Tibial nerve (tissue), 4 donors: Measurements from ENCODE around the gene GNB2. TPM values are rescaled to one million over a fixed set of nuclear protein-coding genes. Genes with fewer than 3 reads are reported as not detected.

Experiments used
- DNase-seq, 2 donors: peaks; one replicate each; pipeline ENCODE4 v3.0.0-alpha.2; 2019; ENCODE audit warnings: low spot score in 2 of 2
- H3K27ac ChIP-seq, 4 donors: fragments of 200-600 bp; sonication (generic) in 3 of 4; one replicate each; pipeline ENCODE4 v1.5.1; 2017 to 2019; ENCODE audit warnings: mild to moderate bottlenecking in 1 of 4
- H3K27me3 ChIP-seq, 2 donors: fragments of 200-600 bp; sonication (generic) in 1 of 2; one replicate each; pipeline versions ENCODE4 v1.5.1 to v1.6.0; 2017 to 2019
- H3K36me3 ChIP-seq, 3 donors: fragments of 200-600 bp; sonication (generic); one replicate each; pipeline ENCODE4 v1.5.1; 2018 to 2019
- H3K4me1 ChIP-seq, 4 donors: fragments of 200-600 bp; sonication (generic) in 3 of 4; one replicate each; pipeline ENCODE4 v1.5.1; 2017 to 2019
- H3K4me3 ChIP-seq, 4 donors: fragments of 200-600 bp; sonication (generic) in 3 of 4; one replicate each; pipeline ENCODE4 v1.5.1; 2017 to 2019; ENCODE audit warnings: mild to moderate bottlenecking in 1 of 4, moderate library complexity in 1 of 4
- H3K9me3 ChIP-seq, 4 donors: fragments of 200-600 bp; sonication (generic) in 3 of 4; one replicate each; pipeline ENCODE4 v1.5.1; 2017 to 2019
- CTCF ChIP-seq, 5 experiments: fragments of 200-600 bp in 3 of 5; fragments of 450-650 bp in 2 of 5; sonication (generic) in 3 of 5; IDR thresholded peaks; one replicate each; pipeline ENCODE4 v1.5.1; 2016 to 2019; ENCODE audit warnings: antibody characterized with exemption in 5 of 5, mild to moderate bottlenecking in 3 of 5, moderate library complexity in 2 of 5
- EP300 ChIP-seq, 2 donors: sonication (generic); formaldehyde crosslinking; IDR thresholded peaks; one replicate each; pipeline ENCODE4 v1.6.1; 2017; ENCODE audit warnings: antibody characterized with exemption in 2 of 2, mild to moderate bottlenecking in 1 of 2
- POLR2A ChIP-seq, 2 donors: fragments of 450-650 bp; IDR thresholded peaks; one replicate each; pipeline ENCODE4 v1.6.1; 2017; ENCODE audit warnings: antibody characterized with exemption in 2 of 2, mild to moderate bottlenecking in 2 of 2, moderate library complexity in 2 of 2
- WGBS, 2 donors: methylation state at CpG; one replicate each; pipeline ENCODE4 v1.1.5; 2018; 5-methylcytosine and 5-hydroxymethylcytosine counted together
- total RNA-seq, 4 donors: library from RNA; depleted of rRNA; stranded (reverse); fragments of >200 nt; gene quantifications; one replicate each; pipeline ENCODE4 v1.1.0, GENCODE V29; 2016

Gene GNB2
- total RNA-seq, 4 donors from 2014 or later, result 185 to 290 (median 248) TPM

GRCh38 chr7:100682991-100683658 is 9.6 kb downstream of the GNB2 start:
- TF ChIP-seq EP300 (IDR thresholded peaks at IDR 0.05) (no peak), CTCF (IDR thresholded peaks at IDR 0.05) (no peak), POLR2A (IDR thresholded peaks at IDR 0.05) (no peak)
- Histone ChIP-seq H3K9me3 (no peaks in the 10 kb centered on the region), H3K27me3 (no peaks in the 10 kb centered on the region), H3K4me1 (peaks cover 0 to 57% (median 27%) of the 10 kb centered on the region in 4 donors), H3K36me3 (peaks cover 12 to 86% (median 49%) of the 10 kb centered on the region in 3 donors), H3K27ac (peak overlapping the region in 2 of 4 donors; percentile 23 to 95), H3K4me3 (no peak overlapping the region)
- DNase-seq, result no peak
- 78% methylated on average over 27 to 28 of the region's 28 CpGs for WGBS, 2 donors

GRCh38 chr7:100683659-100684533 is 10.4 kb downstream of the GNB2 start:
- H3K4me3 ChIP-seq, result no peak overlapping the region
- no peak overlapping the region for H3K27ac ChIP-seq
- TF ChIP-seq EP300 (IDR thresholded peaks at IDR 0.05), result no peak
- no peak for TF ChIP-seq CTCF (IDR thresholded peaks at IDR 0.05)
- DNase-seq, result no peak
- peaks cover 12 to 83% (median 42%) of the 10 kb centered on the region in 3 donors for H3K36me3 ChIP-seq
- no peaks in the 10 kb centered on the region for H3K9me3 ChIP-seq
- no peaks in the 10 kb centered on the region for H3K27me3 ChIP-seq
- peaks cover 0 to 57% (median 32%) of the 10 kb centered on the region in 4 donors for H3K4me1 ChIP-seq
- 89 to 90% methylated on average over 20 of the region's 37 CpGs for WGBS, 2 donors

DNA sequence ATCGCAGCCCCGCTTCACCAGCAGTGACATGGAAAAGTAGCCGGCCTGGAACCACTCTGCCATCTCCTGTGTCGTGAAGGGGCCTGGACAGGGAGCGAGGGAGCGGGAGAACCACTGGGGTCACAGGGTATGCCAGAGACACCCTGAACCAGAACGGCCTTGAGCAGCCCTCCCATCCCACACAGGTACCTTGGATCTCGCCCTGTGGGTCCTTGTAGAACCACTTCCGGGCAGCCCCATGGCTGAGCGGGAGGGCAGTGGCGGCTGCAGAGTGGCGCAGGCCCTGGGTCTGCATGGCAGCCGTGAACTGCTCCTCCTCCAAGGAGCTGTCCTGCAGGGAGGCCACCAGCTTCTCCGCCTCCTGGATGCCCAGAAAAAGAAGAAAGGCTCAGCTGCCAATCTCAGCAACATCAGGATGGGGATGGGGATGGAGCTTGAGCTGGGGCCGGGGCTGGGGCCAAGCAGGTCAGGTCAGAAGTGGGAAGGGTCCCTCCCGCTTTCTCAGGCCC is 11.0 kb downstream of the GNB2 start:
- TF ChIP-seq EP300 (IDR thresholded peaks at IDR 0.05) (no peak), CTCF (IDR thresholded peaks at IDR 0.05) (no peak), POLR2A (IDR thresholded peaks at IDR 0.05) (no peak)
- Histone ChIP-seq H3K27ac (no peak overlapping the region), H3K27me3 (no peaks in the 10 kb centered on the region), H3K36me3 (peaks cover 11 to 79% (median 42%) of the 10 kb centered on the region in 3 donors), H3K9me3 (no peaks in the 10 kb centered on the region), H3K4me3 (no peak overlapping the region), H3K4me1 (peaks cover 0 to 57% (median 32%) of the 10 kb centered on the region in 4 donors)
- WGBS, 2 donors, result 88 to 90% methylated on average over 15 to 16 of the region's 16 CpGs
- no peak for DNase-seq

DNA sequence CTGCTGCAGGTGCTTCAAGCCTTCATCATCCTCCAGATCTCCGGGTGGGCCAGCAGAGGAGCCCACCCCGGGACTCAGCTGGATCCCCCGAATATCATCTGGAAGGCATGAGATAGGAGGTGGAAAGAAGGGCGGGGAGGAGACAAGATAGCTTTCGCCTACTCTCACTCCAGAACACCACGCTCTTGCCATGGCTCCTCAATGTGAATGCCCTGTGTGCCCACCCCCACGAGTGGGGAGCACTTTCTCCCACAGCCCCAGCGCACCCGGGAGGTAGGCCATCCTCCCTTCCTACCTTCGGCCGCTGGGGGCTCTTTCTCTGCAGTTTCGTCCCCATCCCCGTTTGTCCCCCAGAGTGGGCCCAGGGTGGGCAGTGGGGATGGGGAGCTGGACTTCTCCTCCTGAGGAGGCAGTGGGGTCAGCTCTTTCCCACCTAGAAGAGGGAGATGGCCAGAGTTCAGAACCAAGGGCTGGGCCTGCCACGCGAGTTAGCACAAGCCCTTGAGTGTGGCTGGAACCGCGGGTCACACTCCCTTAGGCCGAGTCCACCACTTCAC is 11.6 kb downstream of the GNB2 start:
- H3K27ac ChIP-seq, result no peak overlapping the region
- WGBS, 2 donors, result 88 to 91% methylated on average over 18 of the region's 18 CpGs
- no peaks in the 10 kb centered on the region for H3K9me3 ChIP-seq
- H3K27me3 ChIP-seq, result no peaks in the 10 kb centered on the region
- no peak for TF ChIP-seq CTCF (IDR thresholded peaks at IDR 0.05)
- TF ChIP-seq EP300 (IDR thresholded peaks at IDR 0.05), result no peak
- no peak for TF ChIP-seq POLR2A (IDR thresholded peaks at IDR 0.05)
- no peak for DNase-seq
- peaks cover 11 to 77% (median 42%) of the 10 kb centered on the region in 3 donors for H3K36me3 ChIP-seq
- H3K4me3 ChIP-seq, result no peak overlapping the region
- H3K4me1 ChIP-seq, result peaks cover 0 to 57% (median 32%) of the 10 kb centered on the region in 4 donors
